Activated naive CD4-positive, alpha-beta T cell treated with anti-CD3 and anti-CD28 coated beads, Interleukin-2, amount 50 U/mL, for 24 hours (primary cell): ENCODE data around the gene STPG4.
"Not testable (repeated sequence)": the region's sequence is repeated elsewhere in the genome, so short reads cannot be mapped to it uniquely, and the experiment has no call there.

Experiments
- H3K27ac Mint-ChIP-seq: one replicate; pipeline ENCODE4 v1.8.0; 2021; ENCODE audit warnings: mild to moderate bottlenecking, mixed read lengths
- H3K27me3 Mint-ChIP-seq: one replicate; pipeline ENCODE4 v1.8.0; 2021; ENCODE audit warnings: mixed read lengths
- H3K36me3 Mint-ChIP-seq: one replicate; pipeline ENCODE4 v1.8.0; 2021; ENCODE audit warnings: mixed read lengths
- H3K4me1 Mint-ChIP-seq: one replicate; pipeline ENCODE4 v1.8.0; 2021; ENCODE audit warnings: mixed read lengths
- H3K4me3 Mint-ChIP-seq: one replicate; pipeline ENCODE4 v1.8.0; 2021; ENCODE audit warnings: mild to moderate bottlenecking, mixed read lengths
- H3K9me3 Mint-ChIP-seq: one replicate; pipeline ENCODE4 v1.8.0; 2021; ENCODE audit warnings: mixed read lengths

The STPG4 gene

DNA sequence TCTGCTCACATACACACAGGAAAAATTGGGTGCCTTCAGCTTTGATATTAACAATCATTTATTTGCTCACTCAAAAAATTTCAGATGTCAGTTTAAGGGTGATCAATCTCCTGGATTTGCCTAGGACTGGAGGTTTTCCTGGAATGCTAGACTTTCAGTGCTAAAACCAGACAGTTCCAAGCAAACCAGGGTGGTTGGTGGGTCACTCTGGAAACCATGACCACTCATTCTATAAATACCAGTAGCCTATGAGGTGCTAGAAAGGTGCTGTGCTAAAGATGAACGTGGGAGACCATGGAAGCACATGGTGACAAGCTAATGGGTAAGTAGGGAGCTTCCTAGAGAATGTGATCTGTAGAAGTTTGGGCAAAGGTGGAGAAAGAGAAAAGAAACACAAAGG, 25.4 kb upstream of the STPG4 start:
- Mint-ChIP-seq H3K36me3 (peaks cover 1% of the 10 kb centered on the region), H3K9me3 (no peaks in the 10 kb centered on the region), H3K27me3 (no peaks in the 10 kb centered on the region), H3K4me1 (peaks cover 14% of the 10 kb centered on the region), H3K4me3 (no peak overlapping the region), H3K27ac (no peak overlapping the region)

DNA sequence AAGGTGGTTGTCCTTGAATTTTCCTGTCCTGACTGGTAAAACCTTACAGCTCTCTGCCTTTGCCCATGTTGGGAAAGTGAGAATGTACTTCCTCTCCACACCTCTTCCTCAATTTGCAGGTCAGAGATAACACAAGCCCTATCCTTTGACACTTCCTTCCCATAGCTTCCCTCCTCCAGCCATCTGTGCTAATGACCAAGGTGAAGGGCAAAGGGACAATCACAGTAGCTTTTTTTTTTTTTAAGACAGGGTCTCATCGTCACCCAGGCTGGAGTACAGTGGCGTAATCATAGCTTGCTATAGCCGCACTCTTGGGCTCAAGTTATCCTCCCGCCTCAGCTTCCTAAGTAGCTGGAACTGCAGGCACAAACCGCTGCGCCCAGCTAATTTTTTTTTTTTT, 24.3 kb upstream of the STPG4 start:
- Mint-ChIP-seq H3K27me3 (no peaks in the 10 kb centered on the region), H3K4me1 (peaks cover 19% of the 10 kb centered on the region), H3K36me3 (peaks cover 6% of the 10 kb centered on the region), H3K27ac (no peak overlapping the region), H3K9me3 (no peaks in the 10 kb centered on the region), H3K4me3 (no peak overlapping the region)

DNA sequence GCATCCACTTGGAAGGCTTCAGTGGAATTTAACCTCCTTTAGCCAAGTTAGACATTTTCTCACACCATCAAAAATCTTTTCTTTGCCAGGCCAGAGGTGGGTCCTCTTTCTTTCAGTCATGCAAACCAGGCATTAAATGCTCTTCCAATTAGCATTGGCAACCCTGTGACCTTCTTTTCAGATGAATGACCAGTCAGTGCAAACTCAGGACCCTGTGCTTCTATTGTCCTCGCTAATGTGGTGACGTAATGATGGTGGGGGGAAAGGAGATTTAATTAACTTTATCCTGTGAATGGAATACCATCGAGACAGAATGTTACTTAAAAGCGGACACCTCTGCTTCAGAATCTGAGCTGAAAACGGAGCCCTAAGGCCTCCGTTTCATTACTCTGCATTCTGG, 23.2 kb upstream of the STPG4 start:
- Mint-ChIP-seq H3K4me1 (peaks cover 29% of the 10 kb centered on the region), H3K9me3 (no peaks in the 10 kb centered on the region), H3K27ac (peak overlapping the region; percentile 26), H3K27me3 (no peaks in the 10 kb centered on the region), H3K36me3 (peaks cover 6% of the 10 kb centered on the region), H3K4me3 (no peak overlapping the region)

DNA sequence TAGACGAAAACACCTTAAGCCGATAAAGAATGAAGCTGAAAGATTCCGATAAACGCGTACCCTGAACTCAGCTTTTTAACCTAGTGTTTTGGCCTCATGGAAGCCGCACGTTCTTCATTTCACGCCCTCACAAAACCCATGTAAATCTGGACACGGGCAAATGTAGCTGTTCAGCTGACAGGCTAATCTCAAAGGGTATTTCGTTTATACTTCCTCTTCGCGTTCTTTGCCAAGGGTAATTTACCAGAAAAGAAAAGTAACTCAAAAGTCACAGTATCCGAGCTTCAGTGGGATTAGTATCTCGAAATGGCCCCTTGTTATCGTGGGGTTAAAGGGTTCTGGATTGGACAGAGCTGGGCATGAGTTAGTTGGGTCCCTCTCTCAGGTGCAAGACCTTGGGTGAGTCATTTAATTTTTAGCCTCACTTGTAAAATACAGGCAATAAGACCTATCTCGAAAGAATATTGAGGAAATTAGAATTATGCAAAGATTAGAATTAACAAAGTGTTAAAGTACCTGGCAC, 22.0 kb upstream of the STPG4 start:
- Mint-ChIP-seq H3K27ac (peak overlapping the region; percentile 99), H3K27me3 (no peaks in the 10 kb centered on the region), H3K36me3 (peaks cover 6% of the 10 kb centered on the region), H3K4me1 (peaks cover 42% of the 10 kb centered on the region), H3K4me3 (peak overlapping the region; percentile 100), H3K9me3 (no peaks in the 10 kb centered on the region)

DNA sequence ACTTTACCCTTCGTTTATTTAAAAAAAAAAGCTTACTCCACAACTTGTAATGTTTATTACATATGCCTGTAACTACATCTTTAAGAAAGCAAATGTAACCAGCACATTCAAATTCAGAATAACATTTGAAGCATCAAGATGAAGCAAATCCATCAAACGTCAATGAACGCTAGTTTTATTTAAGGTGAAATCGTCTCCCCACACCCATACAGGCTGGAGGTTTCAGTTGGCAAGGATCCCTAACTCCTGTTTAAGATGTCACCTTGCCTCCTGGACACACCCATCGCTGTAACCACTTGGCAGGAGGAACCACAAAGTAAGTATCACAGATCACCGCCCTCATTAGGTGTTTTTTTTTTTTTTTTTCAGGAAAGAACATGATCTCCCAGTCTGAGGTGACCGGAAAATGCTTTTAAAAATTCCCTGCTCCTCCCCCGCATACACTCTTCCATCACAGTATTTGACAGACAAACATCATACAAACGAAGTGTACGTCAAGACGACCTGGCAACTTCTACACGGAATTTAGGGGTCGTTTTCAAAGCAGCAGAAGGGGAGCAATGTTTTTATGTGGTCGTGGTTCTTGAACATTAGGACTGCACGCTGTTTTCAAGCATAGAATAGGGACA, 19.7 kb upstream of the STPG4 start:
- Mint-ChIP-seq H3K27ac (peak overlapping the region; percentile 96), H3K4me3 (peak overlapping the region; percentile 91), H3K4me1 (peaks cover 64% of the 10 kb centered on the region), H3K27me3 (no peaks in the 10 kb centered on the region), H3K9me3 (no peaks in the 10 kb centered on the region), H3K36me3 (peaks cover 10% of the 10 kb centered on the region)

DNA sequence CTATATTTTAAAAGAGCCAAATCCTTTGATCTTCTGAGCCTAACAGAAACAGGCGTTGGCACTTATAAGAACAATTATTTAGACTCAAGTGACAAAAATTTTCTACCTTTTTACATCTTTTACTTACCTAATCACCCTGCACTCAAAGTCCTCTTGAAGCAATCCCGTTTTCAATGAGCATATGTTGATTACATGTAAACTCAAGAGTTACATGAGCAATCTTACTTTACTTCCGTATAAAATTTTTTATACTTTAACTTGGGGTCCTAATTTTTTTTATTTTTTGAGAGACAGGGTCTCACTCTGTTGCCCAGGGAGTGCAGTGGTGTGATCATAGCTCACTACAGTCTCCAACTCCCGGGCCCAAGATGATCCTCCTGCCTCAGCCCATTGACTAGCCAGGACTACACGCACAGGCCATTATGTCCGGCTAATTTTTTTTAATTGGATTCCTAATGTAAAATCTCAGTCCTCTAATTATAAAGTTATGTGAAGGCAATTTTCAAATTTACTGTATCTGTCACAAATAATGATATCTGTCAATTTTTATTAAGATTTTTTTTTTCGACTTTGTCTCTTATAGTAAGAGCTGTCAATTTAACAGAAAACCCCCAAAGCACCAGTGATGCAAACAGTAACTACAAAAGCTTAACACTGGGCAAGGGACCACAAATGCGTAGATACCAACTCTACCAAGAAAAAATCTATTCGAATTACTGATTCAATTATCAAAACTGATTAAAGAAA, 19.1 kb upstream of the STPG4 start:
- peak overlapping the region; percentile 91 for H3K4me3 Mint-ChIP-seq
- H3K4me1 Mint-ChIP-seq: peaks cover 70% of the 10 kb centered on the region
- no peaks in the 10 kb centered on the region for H3K27me3 Mint-ChIP-seq
- no peak overlapping the region for H3K27ac Mint-ChIP-seq
- H3K9me3 Mint-ChIP-seq: no peaks in the 10 kb centered on the region
- peaks cover 10% of the 10 kb centered on the region for H3K36me3 Mint-ChIP-seq

DNA sequence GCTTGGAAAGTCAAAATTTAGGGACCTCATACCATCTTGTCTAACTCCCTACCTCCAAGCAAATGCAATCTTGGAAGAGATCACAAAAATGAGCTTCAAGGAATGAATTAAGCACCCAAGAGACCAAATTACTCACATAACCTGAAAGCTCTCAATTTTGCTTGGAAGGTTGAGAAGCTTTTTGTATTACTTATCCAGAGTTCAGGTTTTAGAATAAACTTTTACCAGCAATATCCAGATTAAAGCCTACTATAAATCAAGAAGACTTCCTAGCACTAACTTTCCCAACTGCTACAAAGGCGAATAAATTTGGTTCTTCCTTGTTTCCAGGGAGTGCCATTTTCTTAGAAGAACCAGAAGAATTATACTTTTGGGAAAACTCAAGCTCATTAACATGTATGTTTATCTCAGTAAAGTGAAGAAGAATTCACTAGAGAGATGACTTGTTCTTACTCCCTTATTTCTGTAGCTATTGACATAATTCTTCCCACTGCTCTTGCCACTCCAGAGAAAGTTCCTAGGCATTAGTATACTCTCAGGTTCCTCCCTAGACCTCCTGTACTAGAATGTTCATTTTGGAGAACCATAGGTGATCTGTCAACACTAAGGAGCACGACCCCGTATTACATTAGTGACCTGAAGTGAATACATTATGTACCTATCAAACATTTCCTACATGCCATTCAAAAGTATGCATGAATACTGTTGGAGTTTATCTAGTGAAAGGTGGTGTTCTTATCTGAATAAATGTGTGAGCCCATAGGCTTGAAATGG, 18.0 kb upstream of the STPG4 start:
- no peak overlapping the region for H3K27ac Mint-ChIP-seq
- no peaks in the 10 kb centered on the region for H3K27me3 Mint-ChIP-seq
- no peaks in the 10 kb centered on the region for H3K9me3 Mint-ChIP-seq
- peak overlapping the region; percentile 91 for H3K4me3 Mint-ChIP-seq
- H3K36me3 Mint-ChIP-seq: peaks cover 10% of the 10 kb centered on the region
- peaks cover 76% of the 10 kb centered on the region for H3K4me1 Mint-ChIP-seq

DNA sequence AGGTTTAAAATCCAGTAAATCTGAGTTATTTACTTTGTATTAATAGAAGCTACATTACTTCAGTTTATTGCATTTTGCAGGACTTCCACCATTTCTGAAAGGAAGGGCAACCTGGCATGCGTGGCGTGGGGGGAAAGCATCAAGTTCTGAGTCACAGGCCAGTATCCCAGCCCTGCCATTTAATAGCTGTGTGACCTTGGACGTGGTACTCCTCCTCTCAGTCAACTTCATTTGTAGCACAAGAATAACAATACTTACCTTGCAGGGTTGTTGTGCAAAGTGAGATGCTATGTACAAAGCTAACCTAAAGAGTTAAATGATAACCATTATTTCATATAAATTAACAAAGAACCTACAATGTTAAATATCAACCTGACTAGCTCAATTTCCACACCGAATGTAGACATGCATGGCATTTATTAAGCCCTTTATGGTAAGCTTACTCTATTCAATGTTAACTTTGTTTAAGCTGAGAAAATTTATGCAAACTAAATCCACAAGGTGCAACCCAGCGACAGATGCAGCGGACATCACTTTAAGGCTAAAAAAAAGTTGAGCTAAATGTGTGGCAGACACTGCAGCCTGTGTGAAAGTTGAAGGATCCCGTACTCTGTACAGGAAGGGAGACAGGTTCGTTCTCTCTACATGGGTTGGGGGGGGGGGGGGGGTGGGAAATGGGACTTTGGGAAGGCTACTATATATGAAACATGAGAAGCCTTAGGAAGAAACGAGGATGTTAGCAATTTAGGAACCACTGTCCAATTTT, 17.2 kb upstream of the STPG4 start:
- no peak overlapping the region for H3K27ac Mint-ChIP-seq
- H3K4me3 Mint-ChIP-seq: peak overlapping the region; percentile 91
- H3K27me3 Mint-ChIP-seq: no peaks in the 10 kb centered on the region
- H3K36me3 Mint-ChIP-seq: peaks cover 10% of the 10 kb centered on the region
- H3K9me3 Mint-ChIP-seq: no peaks in the 10 kb centered on the region
- peaks cover 74% of the 10 kb centered on the region for H3K4me1 Mint-ChIP-seq

DNA sequence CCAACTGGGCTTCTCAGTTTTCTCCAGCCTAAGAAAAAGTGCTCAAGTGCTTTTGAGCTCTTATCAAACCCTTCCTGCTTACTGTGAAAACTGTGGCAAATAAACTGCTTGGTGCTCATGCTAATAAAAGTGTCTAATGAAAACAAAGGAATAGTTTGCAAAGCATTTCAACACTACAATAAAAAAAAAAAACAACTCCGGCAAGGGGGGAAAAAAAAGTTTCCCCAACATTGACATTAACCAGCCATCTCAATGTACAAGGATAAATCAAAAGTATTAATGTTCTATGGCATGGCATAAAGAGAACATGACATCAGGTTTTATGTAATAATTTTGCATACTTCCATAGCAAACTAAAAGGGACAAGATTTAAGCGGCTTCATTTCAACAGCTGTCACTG, 14.7 kb upstream of the STPG4 start:
- Mint-ChIP-seq H3K27ac (no peak overlapping the region), H3K27me3 (no peaks in the 10 kb centered on the region), H3K4me1 (peaks cover 82% of the 10 kb centered on the region), H3K36me3 (peaks cover 11% of the 10 kb centered on the region), H3K9me3 (no peaks in the 10 kb centered on the region), H3K4me3 (no peak overlapping the region)

DNA sequence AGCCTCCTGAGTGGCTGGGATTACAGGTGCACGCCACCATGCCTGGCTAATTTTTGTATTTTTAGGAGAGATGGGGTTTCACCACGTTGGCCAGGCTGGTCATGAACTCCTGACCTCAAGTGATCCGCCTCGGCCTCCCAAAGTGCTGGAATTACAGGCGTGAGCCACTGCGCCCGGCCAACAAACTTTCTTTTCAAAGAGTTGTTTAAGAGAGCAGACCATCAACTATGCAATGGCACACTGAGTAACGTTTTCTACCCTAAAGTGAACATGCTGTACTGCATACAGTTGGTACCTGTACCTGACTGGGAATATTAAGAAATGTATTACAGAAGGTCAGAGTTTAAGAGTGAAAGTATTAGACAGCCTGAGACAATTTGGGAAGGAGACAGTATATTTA, 13.8 kb upstream of the STPG4 start:
- H3K27me3 Mint-ChIP-seq, H3K9me3 Mint-ChIP-seq, H3K4me3 Mint-ChIP-seq, H3K27ac Mint-ChIP-seq: not testable (repeated sequence)
- peaks cover 82% of the 10 kb centered on the region for H3K4me1 Mint-ChIP-seq
- H3K36me3 Mint-ChIP-seq: peaks cover 12% of the 10 kb centered on the region

DNA sequence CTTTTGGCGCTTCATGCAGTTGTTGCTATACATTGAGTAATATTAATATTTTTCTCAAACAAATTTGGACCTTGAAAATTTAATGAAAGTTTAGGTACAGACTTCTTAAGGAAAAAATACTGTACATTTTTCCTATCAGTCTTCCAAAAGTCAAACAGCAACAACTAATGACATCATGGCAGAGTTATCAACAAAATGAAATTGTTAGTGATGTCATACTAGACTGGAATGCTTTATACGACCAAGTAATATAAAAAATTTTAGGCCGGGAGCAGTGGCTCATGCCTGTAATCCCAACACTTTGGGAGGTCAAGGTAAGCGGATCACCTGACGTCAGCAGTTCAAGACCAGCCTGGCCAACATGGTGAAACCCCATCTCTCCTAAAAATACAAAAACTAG, 12.0 kb upstream of the STPG4 start:
- Mint-ChIP-seq H3K27me3 (no peaks in the 10 kb centered on the region), H3K4me3 (no peak overlapping the region), H3K36me3 (peaks cover 18% of the 10 kb centered on the region), H3K27ac (no peak overlapping the region), H3K4me1 (peaks cover 72% of the 10 kb centered on the region), H3K9me3 (no peaks in the 10 kb centered on the region)

DNA sequence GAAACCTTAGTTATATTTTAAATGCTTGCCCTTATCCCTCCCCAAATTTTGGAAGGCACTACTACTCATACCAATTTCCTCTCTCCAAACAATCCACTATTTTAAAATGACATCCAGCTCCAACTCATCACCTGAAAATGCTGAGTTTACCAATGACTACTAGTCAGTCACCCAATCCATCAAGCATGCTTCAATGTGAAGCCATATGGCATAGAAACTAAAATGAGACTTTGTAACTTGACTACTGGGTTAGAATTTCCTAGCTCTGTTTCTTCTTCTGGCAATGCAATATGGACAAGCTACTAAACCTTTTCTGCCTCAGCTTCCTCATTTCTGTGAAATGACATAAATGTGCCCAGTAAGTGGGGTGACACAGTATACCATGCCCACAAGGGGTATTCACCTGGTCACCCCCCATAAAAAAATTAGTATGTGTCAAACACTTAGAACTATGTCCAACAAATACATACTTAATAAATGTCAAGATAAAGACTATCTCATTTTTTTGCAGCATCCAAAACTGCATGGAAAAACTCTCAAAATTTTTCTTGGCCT, 10.0 kb upstream of the STPG4 start:
- H3K4me1 Mint-ChIP-seq: peaks cover 53% of the 10 kb centered on the region

DNA sequence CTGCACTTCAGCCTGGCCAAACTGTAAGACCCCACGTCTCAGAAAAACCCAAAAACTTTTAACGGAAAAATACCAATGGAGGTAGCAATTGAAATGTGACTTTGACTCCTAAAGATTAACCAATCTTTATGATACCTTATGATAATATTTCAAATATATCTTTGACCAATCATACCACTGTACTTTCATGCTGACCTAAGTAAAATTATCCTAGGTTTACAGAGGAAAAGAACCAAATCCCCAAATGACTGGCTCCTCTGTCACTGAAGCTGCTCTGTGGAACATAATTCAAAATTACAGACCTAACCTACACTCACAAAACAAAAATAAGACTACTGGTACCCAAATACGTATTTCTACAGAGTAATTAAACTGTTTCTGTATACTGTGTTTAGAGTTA, 7.7 kb upstream of the STPG4 start:
- peaks cover 35% of the 10 kb centered on the region for H3K4me1 Mint-ChIP-seq
- no peaks in the 10 kb centered on the region for H3K9me3 Mint-ChIP-seq
- H3K27me3 Mint-ChIP-seq: no peaks in the 10 kb centered on the region
- peak overlapping the region; percentile 23 for H3K27ac Mint-ChIP-seq
- H3K36me3 Mint-ChIP-seq: peaks cover 28% of the 10 kb centered on the region
- H3K4me3 Mint-ChIP-seq: peak overlapping the region; percentile 26

More for the DNA sequence above, 10.0 kb upstream of the STPG4 start:
- Mint-ChIP-seq H3K9me3 (no peaks in the 10 kb centered on the region), H3K4me3 (no peak overlapping the region), H3K27ac (peak overlapping the region; percentile 71), H3K27me3 (no peaks in the 10 kb centered on the region), H3K36me3 (peaks cover 21% of the 10 kb centered on the region)

DNA sequence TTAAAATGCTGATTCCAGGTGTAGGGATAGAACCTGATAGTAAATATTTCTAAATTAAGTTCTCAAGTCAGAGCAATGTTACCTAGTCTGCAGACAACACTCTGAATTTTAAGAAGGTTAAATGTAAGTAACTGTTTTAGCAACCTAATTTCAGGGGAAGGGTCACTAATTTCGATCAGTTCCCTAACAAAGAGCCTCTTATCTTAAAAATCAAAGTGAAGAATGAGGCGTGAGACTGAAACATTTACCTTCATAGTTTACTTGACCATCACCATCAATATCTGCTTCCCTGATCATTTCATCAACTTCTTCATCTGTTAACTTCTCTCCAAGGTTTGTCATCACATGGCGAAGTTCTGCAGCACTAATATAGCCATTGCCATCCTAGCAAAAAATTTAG, 6.4 kb upstream of the STPG4 start:
- Mint-ChIP-seq H3K4me1 (peaks cover 30% of the 10 kb centered on the region), H3K27ac (no peak overlapping the region), H3K9me3 (no peaks in the 10 kb centered on the region), H3K4me3 (no peak overlapping the region), H3K27me3 (no peaks in the 10 kb centered on the region), H3K36me3 (peaks cover 28% of the 10 kb centered on the region)

DNA sequence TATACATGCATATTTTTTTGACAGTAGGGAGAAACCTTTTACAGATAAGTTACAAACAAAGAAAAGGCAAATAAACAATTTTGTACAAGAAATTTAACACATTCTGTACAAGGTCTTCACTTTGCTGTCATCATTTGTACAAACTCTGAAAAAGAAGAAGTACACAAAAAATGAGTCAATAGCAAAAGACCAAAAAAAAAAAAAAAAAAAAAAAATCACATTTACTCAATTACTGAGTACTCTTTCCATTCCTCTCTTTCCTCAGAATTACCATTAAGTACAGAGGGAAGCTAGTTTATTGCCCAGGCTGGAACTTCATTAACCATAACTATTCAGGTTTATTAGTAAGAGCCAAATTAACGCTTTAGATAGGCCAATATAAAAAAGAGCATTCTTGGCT, 5.6 kb upstream of the STPG4 start:
- peaks cover 27% of the 10 kb centered on the region for H3K4me1 Mint-ChIP-seq

More for the DNA sequence above, 5.6 kb upstream of the STPG4 start:
- no peaks in the 10 kb centered on the region for H3K27me3 Mint-ChIP-seq
- no peaks in the 10 kb centered on the region for H3K9me3 Mint-ChIP-seq
- peaks cover 28% of the 10 kb centered on the region for H3K36me3 Mint-ChIP-seq
- H3K4me3 Mint-ChIP-seq: no peak overlapping the region
- no peak overlapping the region for H3K27ac Mint-ChIP-seq
